SH-SY5Y (cell line): ENCODE data around the gene C16orf89.

Source experiments
- GATA2 ChIP-seq: IDR thresholded peaks from 2 replicates; pipeline ENCODE4 v1.6.1; 2011; ENCODE audit warnings: mild to moderate bottlenecking, low read depth, low read length
- GATA3 ChIP-seq: IDR thresholded peaks from 2 replicates; pipeline ENCODE4 v1.6.1; 2011; ENCODE audit warnings: low read depth, mild to moderate bottlenecking, low read length, moderate library complexity

Gene C16orf89

DNA sequence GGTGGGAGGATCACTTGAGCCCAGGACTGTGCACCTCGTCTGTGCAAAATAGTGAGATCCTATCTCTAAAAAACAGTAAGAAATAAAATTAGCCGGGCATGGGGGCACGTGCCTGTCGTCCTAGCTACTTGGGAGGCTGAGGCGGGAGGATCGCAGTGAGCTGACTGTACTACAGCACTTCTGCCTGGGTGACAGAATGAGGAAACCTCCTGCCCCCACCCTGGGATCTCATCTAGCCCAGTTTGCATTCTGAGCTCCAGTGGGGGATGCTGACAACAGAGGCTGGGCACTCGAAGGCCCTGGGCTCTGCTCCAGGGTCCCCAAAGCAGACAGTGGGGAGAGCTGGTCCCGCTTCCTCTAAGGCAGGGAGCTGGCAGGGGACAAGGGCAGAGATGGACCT lies 39.1 kb downstream of the C16orf89 start:
- TF ChIP-seq GATA3 (no peak), GATA2 (no peak)

DNA sequence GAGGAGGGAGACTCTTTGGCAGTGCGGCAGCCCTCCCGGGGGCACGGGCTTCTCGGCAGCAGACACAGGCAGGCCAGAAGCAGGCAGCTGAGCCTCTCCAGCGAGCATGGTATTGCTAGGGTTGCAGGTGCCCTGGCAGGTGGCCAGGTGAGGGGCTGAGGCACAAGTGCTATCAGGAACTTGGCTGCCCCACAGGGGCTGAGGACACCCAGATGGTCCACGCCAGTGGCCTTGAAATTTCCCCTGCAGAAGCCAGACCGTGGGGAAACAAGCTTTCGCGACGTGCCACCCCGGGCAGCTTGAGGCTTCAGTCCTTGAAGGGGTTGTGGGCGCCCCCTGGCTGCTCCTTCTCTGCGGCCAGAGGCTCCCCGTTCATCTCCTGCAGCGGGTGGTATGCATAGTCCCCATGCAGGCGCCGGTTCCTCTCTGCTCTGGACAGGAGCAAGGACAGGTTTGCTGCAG lies 40.6 kb downstream of the C16orf89 start:
- TF ChIP-seq GATA3, result no peak
- no peak for TF ChIP-seq GATA2

DNA sequence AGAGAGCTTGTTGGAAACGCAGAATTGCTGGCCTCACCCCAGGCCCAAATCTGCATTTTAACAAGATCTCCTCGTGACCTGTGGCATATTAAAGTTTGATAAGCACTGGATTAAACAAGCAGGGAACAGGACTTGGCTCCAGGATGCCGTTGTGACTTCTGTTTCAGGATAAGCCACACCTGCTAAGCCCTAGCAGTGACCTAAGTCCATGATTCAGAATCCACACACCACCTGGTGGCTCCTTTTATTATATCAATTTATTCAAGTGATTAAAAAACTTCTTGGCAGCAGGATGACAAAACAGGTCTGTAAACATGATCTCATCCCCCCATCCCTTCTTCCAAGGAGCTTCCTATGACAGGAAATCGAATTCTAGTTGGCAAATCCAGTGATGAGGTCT lies 41.1 kb downstream of the C16orf89 start:
- no peak for TF ChIP-seq GATA3
- no peak for TF ChIP-seq GATA2

DNA sequence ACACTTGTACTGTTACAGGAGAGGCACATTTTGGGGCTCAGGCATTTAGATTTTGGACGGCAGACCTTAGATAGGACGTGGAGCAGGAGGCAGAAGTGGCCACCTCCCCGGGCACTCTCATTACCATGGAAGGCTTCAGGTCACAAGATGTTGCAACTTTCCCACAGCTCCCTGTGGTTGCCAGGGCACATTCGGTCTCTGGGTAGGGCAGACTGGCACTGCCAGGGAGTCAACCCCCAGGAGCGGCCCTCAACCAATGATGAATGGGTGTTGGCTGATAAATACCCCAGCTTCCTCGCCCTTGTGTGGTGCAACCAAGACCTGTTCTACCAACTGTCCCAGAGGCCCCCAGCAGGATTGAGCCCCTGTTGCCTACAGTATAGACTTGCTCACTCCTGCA lies 43.2 kb downstream of the C16orf89 start:
- TF ChIP-seq GATA3 (no peak), GATA2 (no peak)

DNA sequence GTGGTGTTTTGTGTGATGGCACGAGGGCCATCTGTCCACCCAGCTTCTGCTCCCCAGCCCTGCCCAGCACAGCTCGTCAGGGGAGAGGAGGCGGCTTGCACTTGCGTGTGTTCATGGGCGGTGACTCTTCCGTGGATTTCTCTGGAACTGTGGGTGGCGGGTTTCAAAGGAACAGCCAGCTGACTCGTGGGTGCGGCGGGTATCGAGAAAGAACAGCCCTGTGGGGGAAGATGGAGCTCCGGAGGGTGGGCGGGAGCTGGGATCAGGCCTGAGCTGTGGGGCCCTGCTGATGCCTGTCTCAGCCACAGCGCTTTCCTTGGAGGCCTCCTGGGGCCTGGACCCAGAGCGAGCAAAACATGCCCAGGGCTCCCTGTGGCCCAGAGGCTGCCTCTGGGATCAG lies 45.2 kb downstream of the C16orf89 start:
- TF ChIP-seq GATA3 (no peak), GATA2 (no peak)

DNA sequence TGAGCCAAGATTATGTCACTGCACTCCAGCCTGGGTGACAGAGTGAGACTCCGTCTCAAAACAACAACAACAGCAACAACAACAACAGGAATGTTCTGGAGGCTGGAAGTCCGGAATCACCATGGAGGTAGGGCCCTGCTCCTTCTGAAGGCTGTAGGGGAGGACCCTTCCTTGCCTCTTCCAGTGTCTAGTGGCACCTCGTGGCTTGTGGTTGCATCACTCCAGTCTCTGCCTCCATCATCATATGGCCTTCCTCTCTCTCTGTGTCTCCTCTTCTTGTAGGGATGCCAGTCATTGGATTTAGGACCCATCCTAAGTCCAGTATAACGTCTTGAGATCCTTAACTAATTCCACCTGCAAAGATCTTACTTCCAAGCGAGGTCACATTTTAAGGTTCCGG lies 46.0 kb downstream of the C16orf89 start:
- TF ChIP-seq GATA3, result no peak
- no peak for TF ChIP-seq GATA2

DNA sequence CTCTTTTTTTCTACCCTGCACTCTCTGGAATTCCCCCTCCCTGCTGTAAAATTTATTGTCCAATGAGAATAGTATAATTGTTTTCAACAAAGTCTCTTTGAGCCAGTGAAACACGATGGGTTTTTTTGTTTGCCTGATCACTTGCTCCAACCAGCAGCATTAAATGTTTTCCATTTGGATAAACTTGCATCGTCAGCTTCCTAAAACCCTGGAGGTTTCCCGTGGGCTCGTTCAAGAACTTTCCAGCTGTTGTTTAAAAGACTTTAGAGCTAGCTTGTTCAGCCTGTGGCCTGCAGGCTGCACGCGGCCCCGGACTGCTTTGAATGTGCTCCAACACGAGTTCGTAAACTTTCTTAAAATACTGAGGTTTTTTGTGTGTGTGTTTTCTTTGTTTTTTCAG lies 47.0 kb downstream of the C16orf89 start:
- TF ChIP-seq GATA2 (no peak), GATA3 (no peak)

DNA sequence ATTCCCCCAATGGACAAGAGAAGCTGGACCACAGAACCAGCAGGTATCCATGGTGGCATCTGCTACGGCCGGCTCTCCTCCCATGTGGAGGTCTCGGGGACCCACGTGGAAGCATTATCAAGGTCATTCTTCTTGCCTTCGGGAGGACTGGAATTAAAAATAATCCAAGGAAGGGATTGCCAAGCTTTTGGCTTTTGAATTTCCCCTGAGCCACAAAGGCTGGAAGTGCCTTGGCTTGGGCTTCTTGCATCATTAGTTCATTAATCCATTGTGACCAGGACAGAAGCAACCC lies 48.1 kb downstream of the C16orf89 start:
- TF ChIP-seq GATA2, result no peak
- TF ChIP-seq GATA3, result no peak

DNA sequence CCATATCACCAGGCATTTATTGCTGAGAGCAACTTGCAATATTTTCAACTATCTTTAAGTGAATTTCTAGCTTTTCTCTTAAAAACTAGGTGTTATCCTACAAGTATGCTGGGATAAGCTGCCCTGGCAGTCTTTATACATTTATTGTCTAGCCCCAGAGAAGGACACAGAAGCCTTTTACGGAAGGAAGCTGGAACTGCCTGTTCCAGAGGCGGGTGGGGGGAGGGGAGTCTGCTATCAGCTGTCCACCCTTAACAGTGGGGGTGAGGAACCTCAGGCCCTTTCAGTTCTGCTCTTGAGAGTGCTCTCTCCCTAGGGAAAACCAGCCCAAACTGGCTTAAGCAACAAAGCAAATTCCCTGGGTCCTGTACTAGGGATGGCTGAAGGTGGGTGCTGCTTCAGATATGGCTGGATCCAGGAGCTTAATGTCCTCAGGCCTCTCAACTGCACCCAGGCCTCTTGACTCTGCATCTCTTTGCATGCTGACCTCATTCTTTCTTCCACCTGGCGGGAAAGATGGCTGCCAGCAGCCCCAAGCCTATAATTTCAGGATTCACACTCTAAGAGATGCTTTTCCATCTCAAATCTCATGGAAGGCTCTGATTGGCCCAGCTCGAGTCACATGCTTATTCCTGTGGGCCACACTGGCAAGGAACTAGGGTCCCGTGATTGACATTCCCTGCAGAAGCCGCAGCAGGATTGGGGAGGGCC lies 48.6 kb downstream of the C16orf89 start:
- TF ChIP-seq GATA3 (no peak), GATA2 (no peak)

DNA sequence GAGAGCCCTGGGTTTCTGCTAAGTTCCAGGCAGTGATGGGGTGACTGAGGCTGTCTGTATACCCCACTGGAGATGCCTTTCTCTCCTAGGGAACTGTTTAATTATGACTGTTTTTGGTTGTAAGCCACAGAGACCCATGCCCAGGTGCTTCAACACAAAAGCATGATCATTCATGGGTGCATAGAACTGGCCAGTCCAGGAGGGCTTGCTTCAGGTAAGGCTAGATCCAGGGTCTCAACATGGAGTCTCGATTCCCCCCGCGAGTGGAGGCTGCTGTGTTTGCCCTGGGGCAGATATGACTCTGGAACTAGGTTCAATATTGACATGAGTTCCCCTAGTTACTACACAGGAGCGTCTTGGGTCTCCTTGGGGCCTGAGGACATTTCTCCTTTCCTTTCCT lies 49.9 kb downstream of the C16orf89 start:
- TF ChIP-seq GATA3, result no peak
- no peak for TF ChIP-seq GATA2

DNA sequence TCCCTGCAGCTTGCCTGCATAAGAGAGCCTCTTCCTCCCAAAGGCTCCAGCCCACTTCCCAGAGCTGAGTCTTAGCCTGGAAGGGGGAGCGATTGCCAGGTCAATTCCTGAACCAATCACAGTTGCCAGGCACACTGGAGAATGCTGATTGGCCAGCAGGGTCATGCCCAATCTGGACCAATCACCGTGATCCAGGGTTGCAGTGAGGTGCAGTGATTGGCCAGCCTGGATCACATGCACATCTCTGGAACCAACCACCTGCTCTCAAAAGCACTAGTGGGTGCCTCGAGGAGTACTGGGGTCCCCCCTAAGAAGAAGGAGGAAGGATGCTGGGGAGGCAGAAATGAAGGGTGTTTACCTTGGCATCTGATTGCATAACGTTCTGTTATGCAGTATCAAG lies 50.4 kb downstream of the C16orf89 start:
- TF ChIP-seq GATA2 (no peak), GATA3 (no peak)

DNA sequence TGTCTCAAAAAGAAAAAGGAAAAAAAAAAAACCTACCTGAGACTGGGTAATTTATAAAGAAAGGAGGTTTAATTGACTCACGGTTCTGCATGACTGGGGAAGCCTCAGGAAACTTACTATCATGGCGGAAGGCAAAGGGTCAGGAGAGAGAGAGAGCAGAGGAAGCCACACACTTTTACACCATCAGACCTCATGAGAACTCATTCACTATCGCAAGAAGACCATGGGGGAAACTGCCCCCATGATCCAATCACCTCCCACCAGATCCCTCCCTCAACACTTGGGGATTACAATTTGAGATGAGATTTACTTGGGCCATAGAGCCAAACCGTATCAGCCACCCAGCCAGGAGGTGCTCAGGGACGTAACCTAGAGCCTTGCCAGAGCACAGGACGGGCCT lies 52.9 kb downstream of the C16orf89 start:
- TF ChIP-seq GATA2 (no peak), GATA3 (no peak)

DNA sequence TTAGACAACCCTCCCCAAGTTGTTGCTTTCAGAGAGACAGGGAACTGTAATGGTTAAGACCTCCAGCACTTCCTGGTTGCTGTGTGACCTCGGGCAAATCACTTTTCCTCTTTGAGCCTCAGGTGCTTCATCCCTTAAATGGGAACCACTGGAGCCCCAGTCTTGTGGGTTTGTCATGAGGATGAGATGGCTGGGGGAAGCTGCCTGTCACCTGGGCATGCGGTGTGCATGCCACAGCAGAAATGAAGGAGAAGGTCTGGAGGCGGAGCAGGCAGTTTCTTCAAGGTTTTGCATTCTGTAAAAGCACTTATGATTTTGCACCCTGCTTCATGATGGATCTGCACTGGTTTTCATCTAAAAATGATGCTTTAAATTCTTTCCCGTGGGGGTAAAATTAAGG lies 54.1 kb downstream of the C16orf89 start:
- TF ChIP-seq GATA2, result no peak
- TF ChIP-seq GATA3, result no peak

DNA sequence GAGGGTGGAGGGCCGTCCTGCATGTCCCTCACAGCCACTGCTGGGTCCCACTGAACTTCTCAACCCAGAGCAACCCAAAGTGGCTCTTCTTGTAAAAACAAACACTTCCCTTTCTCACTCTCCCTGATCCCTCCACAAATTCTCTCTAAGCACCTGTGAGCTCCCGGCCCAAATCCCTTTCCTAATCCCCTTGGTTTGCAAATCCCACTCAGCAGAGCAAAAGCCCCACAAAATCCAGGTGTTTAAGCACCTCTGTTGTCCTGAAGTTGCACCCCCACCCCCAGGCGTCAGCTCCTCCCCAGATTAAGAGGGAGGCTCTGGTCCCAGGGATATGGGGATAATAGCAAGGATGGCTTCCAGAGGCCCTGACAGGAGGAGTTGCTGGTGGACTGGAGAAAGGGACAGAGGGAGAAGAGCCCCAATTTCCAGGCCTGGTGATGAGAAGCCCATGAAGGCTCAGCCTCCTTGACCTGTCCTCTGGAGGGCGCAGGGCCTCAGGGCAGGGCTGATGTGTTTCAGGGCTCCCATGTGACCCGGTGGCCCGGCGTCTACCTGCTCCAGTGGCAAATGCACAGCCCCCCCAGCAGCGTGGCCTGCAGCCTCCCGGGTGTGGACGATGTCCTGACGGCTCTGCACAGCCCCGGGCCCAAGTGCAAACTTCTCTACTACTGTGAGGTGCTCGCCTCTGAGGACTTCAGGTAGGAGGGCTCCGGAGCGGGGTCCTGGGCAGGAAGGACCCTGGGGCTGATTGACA lies 55.0 kb downstream of the C16orf89 start:
- TF ChIP-seq GATA2 (no peak), GATA3 (no peak)

DNA sequence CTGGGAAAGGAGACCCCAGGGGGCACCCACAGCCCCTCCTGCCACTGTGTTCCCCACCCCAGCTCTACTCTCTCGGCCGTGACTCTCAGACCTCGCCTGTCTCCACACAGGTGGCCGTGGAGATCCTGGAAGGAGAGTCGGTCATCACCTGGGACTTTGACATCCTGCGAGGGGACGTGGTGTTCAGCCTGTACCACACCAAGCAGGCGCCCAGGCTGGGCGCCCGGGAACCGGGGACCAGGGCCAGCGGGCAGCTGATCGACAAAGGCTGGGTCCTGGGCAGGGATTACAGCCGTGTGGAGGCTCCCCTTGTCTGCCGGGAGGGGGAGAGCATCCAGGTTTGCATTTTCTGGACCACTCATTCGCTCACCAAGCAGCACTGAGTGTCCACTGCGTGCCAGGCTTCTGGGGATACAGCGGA lies 57.4 kb downstream of the C16orf89 start:
- TF ChIP-seq GATA2 (no peak), GATA3 (no peak)
